SH-SY5Y (cell line): ENCODE results near the gene QDPR.

ENCODE experiments used
- GATA2 ChIP-seq: IDR thresholded peaks from 2 replicates; pipeline ENCODE4 v1.6.1; 2011; ENCODE audit warnings: mild to moderate bottlenecking, low read depth, low read length
- GATA3 ChIP-seq: IDR thresholded peaks from 2 replicates; pipeline ENCODE4 v1.6.1; 2011; ENCODE audit warnings: low read depth, mild to moderate bottlenecking, low read length, moderate library complexity

Gene QDPR

GRCh38 chr4:17544205-17544604 lies 32.3 kb upstream of the QDPR start:
- TF ChIP-seq GATA3 (no peak), GATA2 (no peak)

DNA sequence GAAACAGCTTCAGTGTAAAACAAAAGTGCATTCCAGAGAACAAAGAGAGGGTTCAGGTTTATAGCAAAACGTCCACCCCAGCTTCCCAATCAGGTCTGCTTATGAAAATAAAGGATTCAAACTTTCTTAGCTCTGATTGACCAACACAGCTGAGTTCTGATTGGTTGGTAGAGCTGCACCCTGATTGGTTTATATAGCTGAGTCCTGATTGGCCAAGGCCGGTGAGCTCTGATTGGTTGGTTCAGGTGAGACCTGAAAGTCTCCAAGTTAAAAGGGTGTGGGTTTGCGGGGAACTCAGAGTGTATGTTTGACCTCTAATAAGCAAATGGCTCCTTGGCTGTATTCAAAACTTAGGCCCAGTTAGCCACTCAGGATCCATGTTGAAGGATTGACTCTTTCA lies 24.0 kb upstream of the QDPR start:
- TF ChIP-seq GATA3 (no peak), GATA2 (no peak)

- no peak for TF ChIP-seq GATA2
- TF ChIP-seq GATA3 = no peak
These were observed 23.4 kb upstream of the QDPR start for GRCh38 chr4:17535242-17535641.

- no peak for TF ChIP-seq GATA3
- no peak for TF ChIP-seq GATA2
These were observed 22.8 kb upstream of the QDPR start for GRCh38 chr4:17534705-17535104.

DNA sequence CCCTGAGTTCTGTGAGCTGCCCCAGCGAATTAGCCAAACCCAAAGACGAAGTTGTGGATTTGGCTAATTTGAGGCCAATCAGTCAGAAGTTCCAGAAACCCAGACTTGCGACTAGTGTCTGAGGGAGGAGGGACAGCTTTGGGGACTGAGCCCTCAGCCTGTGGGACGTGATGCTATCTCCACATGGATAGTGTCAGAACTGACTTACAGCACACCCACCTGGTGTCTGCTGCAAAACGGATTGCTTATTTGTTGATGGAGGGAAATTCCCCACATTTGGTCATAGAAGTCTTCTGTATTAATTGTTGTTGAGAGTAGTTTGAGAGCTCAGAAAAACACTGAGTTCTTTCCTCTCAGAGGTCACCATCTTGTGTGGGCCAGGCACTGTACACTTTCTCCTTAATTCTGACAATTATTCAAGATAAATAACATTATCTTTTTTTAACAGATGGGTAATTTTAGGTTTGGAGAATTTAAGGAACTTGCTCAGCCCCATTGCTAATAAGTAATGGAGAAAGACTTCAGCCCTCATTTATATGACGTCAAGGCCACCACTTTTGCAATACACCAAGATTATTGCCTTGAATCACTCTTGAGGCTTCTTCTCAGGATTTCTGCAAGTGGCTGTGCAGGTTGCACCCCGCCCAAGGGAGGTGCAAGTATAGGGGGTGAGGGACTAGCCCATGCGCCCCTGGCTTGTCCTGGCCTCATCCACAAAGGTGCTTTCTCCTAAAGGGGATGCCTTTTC lies 19.8 kb upstream of the QDPR start:
- TF ChIP-seq GATA2 (no peak), GATA3 (no peak)

- no peak for TF ChIP-seq GATA2
- TF ChIP-seq GATA3 = no peak
These were observed 16.8 kb upstream of the QDPR start for GRCh38 chr4:17528551-17529165.

GRCh38 chr4:17526695-17527477 lies 15.0 kb upstream of the QDPR start:
- no peak for TF ChIP-seq GATA2
- TF ChIP-seq GATA3 = no peak

- TF ChIP-seq GATA3 (no peak), GATA2 (no peak)
These were observed 11.8 kb upstream of the QDPR start for GRCh38 chr4:17523662-17524061.

DNA sequence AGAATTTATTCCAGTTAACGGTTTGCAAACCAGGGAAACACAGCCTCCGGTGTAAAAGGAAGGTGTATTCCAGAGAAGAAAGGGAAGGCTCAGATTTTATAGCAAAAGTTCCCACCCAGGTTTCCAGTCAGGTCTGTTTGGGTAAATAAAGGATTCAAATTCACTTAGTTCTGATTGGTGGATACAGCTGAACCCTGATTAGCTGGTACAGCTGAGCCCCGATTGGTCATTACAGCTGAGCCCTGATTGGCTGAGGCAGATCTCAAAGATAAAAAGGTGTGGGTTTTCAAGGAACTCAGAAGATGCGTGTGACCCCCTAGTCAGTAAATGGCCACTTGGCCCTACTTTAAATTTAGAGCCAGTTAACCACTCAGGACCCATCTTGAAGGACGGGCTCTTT lies 9.7 kb upstream of the QDPR start:
- TF ChIP-seq GATA2 (no peak), GATA3 (no peak)

DNA sequence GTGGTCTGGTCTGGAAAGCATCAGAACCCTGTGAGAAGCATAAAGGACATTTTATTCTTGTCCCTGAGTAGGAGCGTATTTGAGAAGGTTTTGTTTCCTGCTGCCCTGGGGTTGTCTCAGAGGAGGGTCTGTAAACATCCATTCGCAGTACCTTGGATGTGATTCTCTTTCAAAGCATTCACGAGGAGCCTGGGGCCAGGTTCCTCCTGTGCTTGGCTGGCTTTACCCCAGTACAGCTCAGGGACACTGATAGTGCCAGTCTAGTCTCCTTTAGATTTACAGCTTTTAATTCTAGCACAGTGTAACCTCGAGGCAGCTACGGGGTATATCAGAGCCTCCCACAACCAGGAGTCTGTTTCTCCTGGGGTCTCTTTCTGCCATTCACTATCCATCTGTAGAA lies 5.8 kb upstream of the QDPR start:
- no peak for TF ChIP-seq GATA3
- no peak for TF ChIP-seq GATA2

DNA sequence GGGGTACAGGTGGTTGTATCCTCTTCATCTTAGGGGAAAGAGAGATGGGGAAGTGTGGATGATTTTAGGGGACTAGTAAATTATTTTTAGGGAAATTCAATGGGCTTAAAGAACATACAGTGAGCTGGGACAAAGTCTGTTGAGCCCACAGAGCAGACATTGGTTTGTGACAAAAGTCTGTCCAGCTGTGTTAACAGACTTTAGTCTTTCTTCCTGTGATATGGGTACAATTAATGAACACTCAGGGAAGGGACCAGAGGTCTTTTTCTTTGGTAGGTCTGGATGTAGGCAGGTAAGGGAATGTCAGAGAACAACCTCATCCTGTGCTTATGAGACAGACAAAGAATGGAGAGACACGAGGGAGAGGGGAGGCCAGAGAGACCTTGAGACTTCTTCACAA lies 5.1 kb upstream of the QDPR start:
- no peak for TF ChIP-seq GATA2

- no peak for TF ChIP-seq GATA3
- no peak for TF ChIP-seq GATA2
These were observed 3.8 kb upstream of the QDPR start for GRCh38 chr4:17515445-17516407.

DNA sequence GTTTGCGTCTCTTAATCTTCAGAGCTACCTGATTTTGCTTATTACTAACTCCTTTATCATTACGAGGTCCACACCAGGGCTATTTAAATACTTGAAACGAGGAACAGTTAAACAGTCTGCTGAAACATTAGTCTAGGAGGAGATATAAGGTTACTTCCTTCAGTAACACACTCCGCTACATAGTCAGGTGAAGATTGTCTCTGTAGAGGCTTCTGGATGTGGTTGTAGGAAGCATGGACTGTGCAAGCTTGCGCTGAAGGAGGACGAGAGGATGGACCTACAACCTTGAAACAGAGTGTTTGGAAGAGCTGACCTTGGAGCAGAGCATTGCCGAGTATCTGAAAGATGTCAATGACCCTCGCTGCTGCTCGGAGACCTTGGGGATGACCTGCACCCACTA lies 3.0 kb upstream of the QDPR start, which contains the start of gene CLRN2:
Gene CLRN2, plus strand, starts transcription at position 301 of the 400 bp plus-strand sequence. CDS start 102 bp downstream, outside the sequence.
- no peak for TF ChIP-seq GATA2
- no peak for TF ChIP-seq GATA3
